ENCODE results near the gene PLA2G10. TPM values are rescaled to one million over a fixed set of nuclear protein-coding genes. Genes with fewer than 3 reads are reported as not detected.
A peak's percentile ranks its signal among the peaks of the same experiment; 100 is the strongest.
"Not testable (repeated sequence)": the region's sequence is repeated elsewhere in the genome, so short reads cannot be mapped to it uniquely, and the experiment has no call there.

Gene PLA2G10
- total and polyA plus RNA-seq, 2 experiments from 2014 or later: 0.30 to 2.3 TPM

DNA sequence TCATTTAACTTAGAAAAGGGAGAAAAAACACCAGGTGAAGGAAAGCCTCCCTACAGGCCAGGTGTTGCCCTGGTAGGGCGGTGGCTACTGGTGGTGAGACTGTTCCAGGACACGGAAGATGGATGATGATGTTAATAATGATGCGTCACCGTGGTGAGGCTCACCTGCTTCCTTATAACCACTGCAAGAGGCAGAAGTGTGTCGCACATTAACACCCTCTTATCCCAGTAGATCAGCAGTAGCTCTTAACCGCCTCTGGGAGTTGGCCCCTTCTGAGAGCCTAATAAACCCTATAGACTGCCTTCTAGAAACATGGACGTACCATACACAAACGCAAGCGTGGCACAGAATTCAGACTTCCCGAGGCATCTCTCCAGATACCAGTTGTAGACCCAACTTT is 53.6 kb downstream of the PLA2G10 start:
- H3K4me3 ChIP-seq: no peak overlapping the region
- H3K27ac ChIP-seq: no peak overlapping the region
- no peaks in the 10 kb centered on the region for H3K36me3 ChIP-seq (replicated peaks; ENCODE audit: insufficient read depth, low read depth)
- H2AFZ ChIP-seq: no peak overlapping the region
- H3K9me2 ChIP-seq (replicated peaks; ENCODE audit: insufficient read depth): no peaks in the 10 kb centered on the region
- 95% methylated on average over 10 of the region's 10 CpGs for WGBS (ENCODE audit: low lambda C conversion rate, missing lambda C conversion rate)
- peaks cover 41% of the 10 kb centered on the region for H4K20me1 ChIP-seq (ENCODE audit: insufficient read depth, poor library complexity, severe bottlenecking)
- H3K9me3 ChIP-seq (ENCODE audit: low read depth): no peaks in the 10 kb centered on the region
- H3K27me3 ChIP-seq: no peaks in the 10 kb centered on the region
- peaks cover 95% of the 10 kb centered on the region for H3K79me2 ChIP-seq
- peaks cover 18% of the 10 kb centered on the region for H3K4me1 ChIP-seq (ENCODE audit: insufficient read depth)
- no peak overlapping the region for H3K4me2 ChIP-seq
- TF ChIP-seq CTCF (IDR thresholded peaks at IDR 0.05; ENCODE audit: poor library complexity) (no peak), EZH2 (IDR thresholded peaks at IDR 0.05; ENCODE audit: borderline replicate concordance) (no peak), EZH2phosphoT487 (IDR thresholded peaks at IDR 0.05; ENCODE audit: low read depth, severe bottlenecking, unreplicated experiment) (no peak)
- DNase-seq (ENCODE audit: low spot score): no peak

DNA sequence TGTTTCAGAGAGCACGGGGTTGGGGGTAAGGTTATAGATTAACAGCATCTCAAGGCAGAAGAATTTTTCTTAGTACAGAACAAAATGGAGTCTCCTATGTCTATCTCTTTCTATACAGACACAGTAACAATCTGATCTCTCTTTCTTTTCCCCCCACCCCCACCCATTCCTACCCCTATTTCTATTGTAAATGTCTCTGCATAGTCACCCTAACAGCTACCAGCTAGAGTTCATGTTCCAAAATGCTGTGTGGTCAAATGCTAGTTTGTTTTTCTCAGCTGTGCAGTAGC is 57.2 kb downstream of the PLA2G10 start:
- H3K27me3 ChIP-seq; DNase-seq (ENCODE audit: low spot score); H3K9me3 ChIP-seq (ENCODE audit: low read depth); H3K4me3 ChIP-seq; H2AFZ ChIP-seq; H3K9me2 ChIP-seq (replicated peaks; ENCODE audit: insufficient read depth); H3K36me3 ChIP-seq (replicated peaks; ENCODE audit: insufficient read depth, low read depth): not testable (repeated sequence)
- Histone ChIP-seq H3K27ac (peak overlapping the region; percentile 93), H4K20me1 (ENCODE audit: insufficient read depth, poor library complexity, severe bottlenecking) (peaks cover 38% of the 10 kb centered on the region), H3K4me1 (ENCODE audit: insufficient read depth) (peaks cover 31% of the 10 kb centered on the region), H3K79me2 (peaks cover 86% of the 10 kb centered on the region), H3K4me2 (peak overlapping the region; percentile 89)
- 5% methylated on average over 1 of the region's 1 CpG for WGBS (ENCODE audit: low lambda C conversion rate, missing lambda C conversion rate)

- H3K36me3 ChIP-seq (replicated peaks; ENCODE audit: insufficient read depth, low read depth); H2AFZ ChIP-seq; H3K27me3 ChIP-seq; H3K4me3 ChIP-seq; H3K9me2 ChIP-seq (replicated peaks; ENCODE audit: insufficient read depth); H3K9me3 ChIP-seq (ENCODE audit: low read depth): not testable (repeated sequence)
- peak overlapping the region; percentile 89 for H3K4me2 ChIP-seq
- 32% methylated on average over 17 of the region's 17 CpGs for WGBS (ENCODE audit: low lambda C conversion rate, missing lambda C conversion rate)
- H3K4me1 ChIP-seq (ENCODE audit: insufficient read depth): peaks cover 31% of the 10 kb centered on the region
- H3K27ac ChIP-seq: peak overlapping the region; percentile 93
- peaks cover 33% of the 10 kb centered on the region for H4K20me1 ChIP-seq (ENCODE audit: insufficient read depth, poor library complexity, severe bottlenecking)
- DNase-seq (ENCODE audit: low spot score): peak; percentile 31
- peaks cover 85% of the 10 kb centered on the region for H3K79me2 ChIP-seq
Measured at GRCh38 chr16:14636179-14636950, 57.7 kb downstream of the PLA2G10 start.

- peak overlapping the region; percentile 93 for H3K27ac ChIP-seq
- H4K20me1 ChIP-seq (ENCODE audit: insufficient read depth, poor library complexity, severe bottlenecking): peaks cover 25% of the 10 kb centered on the region
- no peak overlapping the region for H2AFZ ChIP-seq
- TF ChIP-seq EZH2phosphoT487 (IDR thresholded peaks at IDR 0.05; ENCODE audit: low read depth, severe bottlenecking, unreplicated experiment) (no peak), EZH2 (IDR thresholded peaks at IDR 0.05; ENCODE audit: borderline replicate concordance) (no peak), CTCF (IDR thresholded peaks at IDR 0.05; ENCODE audit: poor library complexity) (no peak)
- no peaks in the 10 kb centered on the region for H3K9me3 ChIP-seq (ENCODE audit: low read depth)
- DNase-seq (ENCODE audit: low spot score): peak; percentile 28
- H3K4me1 ChIP-seq (ENCODE audit: insufficient read depth): peaks cover 31% of the 10 kb centered on the region
- no peaks in the 10 kb centered on the region for H3K27me3 ChIP-seq
- no peaks in the 10 kb centered on the region for H3K36me3 ChIP-seq (replicated peaks; ENCODE audit: insufficient read depth, low read depth)
- peaks cover 77% of the 10 kb centered on the region for H3K79me2 ChIP-seq
- peak overlapping the region; percentile 89 for H3K4me2 ChIP-seq
- no peaks in the 10 kb centered on the region for H3K9me2 ChIP-seq (replicated peaks; ENCODE audit: insufficient read depth)
- no peak overlapping the region for H3K4me3 ChIP-seq
- 57% methylated on average over 12 of the region's 12 CpGs for WGBS (ENCODE audit: low lambda C conversion rate, missing lambda C conversion rate)
Measured at GRCh38 chr16:14635395-14636165, 58.5 kb downstream of the PLA2G10 start.
